Endothelial cell (in vitro differentiated cells): ENCODE measurements around the gene CWC22. TPM values are rescaled to one million over a fixed set of nuclear protein-coding genes. Genes with fewer than 3 reads are reported as not detected.

Experiments used
- DNase-seq: peaks from one replicate; pipeline ENCODE4 v3.0.0; 2021; ENCODE audit warnings: low spot score
- H3K27ac Mint-ChIP-seq: one replicate; pipeline ENCODE4 v1.8.0; 2021; ENCODE audit warnings: mixed read lengths, inconsistent platforms; ENCODE audit not compliant: unreplicated experiment
- H3K27me3 Mint-ChIP-seq: one replicate; pipeline ENCODE4 v1.8.0; 2021; ENCODE audit warnings: mild to moderate bottlenecking, moderate library complexity, mixed read lengths, inconsistent platforms; ENCODE audit not compliant: unreplicated experiment
- H3K36me3 Mint-ChIP-seq: one replicate; pipeline ENCODE4 v1.8.0; 2021; ENCODE audit warnings: mild to moderate bottlenecking, low read depth, mixed read lengths, inconsistent platforms; ENCODE audit not compliant: unreplicated experiment
- H3K4me1 Mint-ChIP-seq: one replicate; pipeline ENCODE4 v1.8.0; 2021; ENCODE audit warnings: mild to moderate bottlenecking, mixed read lengths, inconsistent platforms; ENCODE audit not compliant: unreplicated experiment
- H3K4me3 Mint-ChIP-seq: one replicate; pipeline ENCODE4 v1.8.0; 2021; ENCODE audit warnings: mild to moderate bottlenecking, mixed read lengths, inconsistent platforms; ENCODE audit not compliant: unreplicated experiment
- H3K9me3 Mint-ChIP-seq: one replicate; pipeline ENCODE4 v1.8.0; 2021; ENCODE audit warnings: mixed read lengths, inconsistent platforms; ENCODE audit not compliant: unreplicated experiment
- total RNA-seq: library from RNA; stranded (reverse); fragmentation: NEBNext Ultra II Directional; extraction: Animal tissue kit (Norgen Biotek cat#: 25700); gene quantifications from one replicate; pipeline ENCODE4 v1.2.1, GENCODE V29; 2021; ENCODE audit not compliant: unreplicated experiment
- TF ChIP-seq, protein P1 (sequence below): fragments of 200-600 bp; sonication (generic); IDR thresholded peaks from one replicate; pipeline ENCODE4 v1.5.0; 2021; ENCODE audit warnings: antibody characterized with exemption; ENCODE audit not compliant: unreplicated experiment

The CWC22 gene
- total RNA-seq, 1 donor from 2014 or later, result 16.9 TPM

DNA sequence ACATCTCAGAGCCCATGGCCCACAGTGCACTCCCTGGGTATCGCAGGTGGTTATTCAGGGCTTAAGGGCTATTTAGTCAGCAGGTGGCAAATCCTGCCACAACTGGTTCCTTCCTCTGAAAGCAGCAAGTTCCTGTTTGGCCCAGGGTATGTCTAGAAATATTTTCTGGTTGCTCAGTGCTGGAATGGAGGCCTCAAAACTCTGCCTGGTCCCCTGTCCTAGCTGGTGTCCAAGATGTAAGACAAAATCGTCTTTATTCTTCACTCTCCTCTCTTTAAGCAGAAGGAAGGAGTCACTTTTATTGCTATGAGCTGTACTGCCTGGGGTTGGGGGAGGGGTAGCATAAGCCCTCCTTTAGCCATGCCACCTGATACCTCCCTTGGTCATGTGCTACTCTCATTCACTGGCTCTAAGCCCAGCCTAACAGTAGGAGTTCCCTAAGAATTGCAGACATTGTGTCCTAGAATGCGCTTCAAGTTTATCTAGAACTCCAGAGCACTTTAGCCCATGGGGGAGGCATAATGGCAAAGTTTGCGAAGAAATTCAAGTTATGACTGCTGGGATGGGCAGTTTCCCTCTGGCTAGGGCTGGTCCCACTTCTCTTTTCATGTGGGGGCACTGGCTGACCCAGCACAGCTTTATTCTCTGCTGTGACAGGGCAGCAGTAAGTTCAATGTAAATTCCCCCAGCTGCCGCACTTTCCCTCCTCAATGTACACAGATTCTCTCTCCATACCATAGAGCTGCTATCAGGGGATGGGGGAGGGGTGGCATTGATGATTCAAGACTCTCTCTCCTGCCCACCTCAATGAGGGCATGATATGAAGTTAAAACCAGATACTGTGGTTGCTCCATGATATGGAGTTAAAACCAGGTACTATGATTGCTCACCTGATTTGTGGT, 27.1 kb upstream of the CWC22 start:
- DNase-seq, result no peak
- Mint-ChIP-seq H3K4me1 (peaks cover 6% of the 10 kb centered on the region), H3K4me3 (no peak overlapping the region), H3K9me3 (no peaks in the 10 kb centered on the region), H3K27ac (no peak overlapping the region), H3K27me3 (no peaks in the 10 kb centered on the region), H3K36me3 (no peaks in the 10 kb centered on the region)
- TF ChIP-seq, protein P1, sequence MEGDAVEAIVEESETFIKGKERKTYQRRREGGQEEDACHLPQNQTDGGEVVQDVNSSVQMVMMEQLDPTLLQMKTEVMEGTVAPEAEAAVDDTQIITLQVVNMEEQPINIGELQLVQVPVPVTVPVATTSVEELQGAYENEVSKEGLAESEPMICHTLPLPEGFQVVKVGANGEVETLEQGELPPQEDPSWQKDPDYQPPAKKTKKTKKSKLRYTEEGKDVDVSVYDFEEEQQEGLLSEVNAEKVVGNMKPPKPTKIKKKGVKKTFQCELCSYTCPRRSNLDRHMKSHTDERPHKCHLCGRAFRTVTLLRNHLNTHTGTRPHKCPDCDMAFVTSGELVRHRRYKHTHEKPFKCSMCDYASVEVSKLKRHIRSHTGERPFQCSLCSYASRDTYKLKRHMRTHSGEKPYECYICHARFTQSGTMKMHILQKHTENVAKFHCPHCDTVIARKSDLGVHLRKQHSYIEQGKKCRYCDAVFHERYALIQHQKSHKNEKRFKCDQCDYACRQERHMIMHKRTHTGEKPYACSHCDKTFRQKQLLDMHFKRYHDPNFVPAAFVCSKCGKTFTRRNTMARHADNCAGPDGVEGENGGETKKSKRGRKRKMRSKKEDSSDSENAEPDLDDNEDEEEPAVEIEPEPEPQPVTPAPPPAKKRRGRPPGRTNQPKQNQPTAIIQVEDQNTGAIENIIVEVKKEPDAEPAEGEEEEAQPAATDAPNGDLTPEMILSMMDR, result no peak

DNA sequence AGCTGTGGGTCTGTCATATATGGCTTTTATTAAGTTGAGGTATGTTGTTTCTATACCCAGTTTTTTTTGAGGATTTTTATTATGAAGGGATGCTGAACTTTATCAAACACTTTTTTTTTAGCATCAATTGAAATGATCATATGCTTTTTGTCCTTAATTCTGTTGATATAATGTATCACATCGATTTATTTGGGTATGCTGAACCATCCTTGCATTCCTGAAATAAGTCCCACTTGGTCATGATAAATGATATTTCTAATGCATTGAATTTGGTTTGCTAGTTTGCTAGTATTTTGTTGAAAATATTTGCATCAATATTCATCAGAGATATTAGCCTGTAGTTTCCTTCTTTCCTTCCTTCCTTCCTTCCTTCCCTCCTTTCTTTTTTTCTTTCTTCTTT, 22.5 kb upstream of the CWC22 start:
- no peak for DNase-seq
- TF ChIP-seq, protein P1, result no peak
- Mint-ChIP-seq H3K27me3 (no peaks in the 10 kb centered on the region), H3K4me1 (peaks cover 6% of the 10 kb centered on the region), H3K36me3 (no peaks in the 10 kb centered on the region), H3K9me3 (no peaks in the 10 kb centered on the region), H3K27ac (no peak overlapping the region), H3K4me3 (no peak overlapping the region)

DNA sequence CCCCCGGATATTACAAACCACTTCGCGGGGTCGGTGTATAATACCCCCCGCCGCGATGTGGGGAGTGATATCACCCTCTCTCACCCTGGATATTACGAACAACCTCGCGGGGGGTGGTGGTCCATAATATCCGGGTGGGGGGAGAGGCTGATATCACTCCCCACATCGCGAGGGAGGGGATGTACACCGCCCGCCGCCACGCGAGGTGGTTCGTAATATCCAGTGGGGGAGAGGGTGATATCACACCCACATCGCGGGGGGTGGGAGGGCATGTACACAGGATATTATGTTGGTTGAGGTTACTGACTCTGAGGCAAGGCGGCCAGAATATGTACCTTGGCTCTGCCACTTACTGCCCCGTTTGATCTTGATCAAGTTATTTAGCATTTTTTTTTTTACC, 14.8 kb upstream of the CWC22 start:
- no peaks in the 10 kb centered on the region for H3K27me3 Mint-ChIP-seq
- peaks cover 5% of the 10 kb centered on the region for H3K4me1 Mint-ChIP-seq
- no peak overlapping the region for H3K4me3 Mint-ChIP-seq
- DNase-seq, result no peak
- H3K9me3 Mint-ChIP-seq, result no peaks in the 10 kb centered on the region
- TF ChIP-seq, protein P1, result no peak
- no peak overlapping the region for H3K27ac Mint-ChIP-seq
- no peaks in the 10 kb centered on the region for H3K36me3 Mint-ChIP-seq

DNA sequence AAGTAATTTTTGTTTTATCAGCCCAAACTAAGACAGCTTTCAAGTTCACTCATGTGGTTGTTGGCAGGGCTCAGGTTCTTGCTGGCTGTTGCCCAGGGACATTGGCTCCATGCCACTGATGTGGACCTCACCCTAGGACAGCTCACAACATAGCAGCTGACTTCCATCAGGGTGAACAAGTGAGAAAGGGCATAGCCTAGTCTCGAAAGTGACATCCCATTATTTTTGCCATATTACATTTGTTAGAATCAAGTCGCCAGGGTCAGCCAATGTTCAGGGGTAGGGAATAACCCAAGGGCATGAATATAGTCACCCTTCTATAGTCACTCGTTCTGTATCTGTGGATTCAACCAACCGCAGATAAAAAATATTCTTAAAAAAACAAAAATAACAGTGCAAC, 10.7 kb upstream of the CWC22 start:
- H3K9me3 Mint-ChIP-seq, result no peaks in the 10 kb centered on the region
- DNase-seq, result no peak
- H3K4me3 Mint-ChIP-seq, result no peak overlapping the region
- H3K27me3 Mint-ChIP-seq, result no peaks in the 10 kb centered on the region
- TF ChIP-seq, protein P1, result no peak
- H3K36me3 Mint-ChIP-seq, result no peaks in the 10 kb centered on the region
- no peak overlapping the region for H3K27ac Mint-ChIP-seq
- peaks cover 3% of the 10 kb centered on the region for H3K4me1 Mint-ChIP-seq

DNA sequence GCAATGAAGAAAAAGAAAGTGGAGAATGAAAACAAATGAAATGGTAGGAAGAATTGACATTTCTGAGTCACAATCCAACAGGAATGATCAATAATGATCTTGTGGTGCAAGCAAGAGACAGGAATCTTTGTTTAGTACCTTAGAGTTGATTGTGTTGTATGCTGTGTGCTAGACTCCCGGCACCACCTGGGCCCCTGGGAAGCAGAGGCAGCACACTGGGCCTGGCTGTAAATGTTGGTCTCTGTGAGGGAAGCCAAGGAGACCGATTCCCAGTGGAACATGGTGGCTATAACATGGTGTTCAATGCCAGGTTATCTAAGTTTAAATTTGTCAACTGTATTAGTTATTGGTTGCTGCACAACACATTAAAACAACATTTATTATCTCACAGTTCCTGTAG, 9.8 kb upstream of the CWC22 start:
- Mint-ChIP-seq H3K27ac (no peak overlapping the region), H3K4me3 (no peak overlapping the region), H3K9me3 (no peaks in the 10 kb centered on the region), H3K36me3 (no peaks in the 10 kb centered on the region), H3K27me3 (no peaks in the 10 kb centered on the region), H3K4me1 (no peaks in the 10 kb centered on the region)
- TF ChIP-seq, protein P1, result no peak
- no peak for DNase-seq
